Astrocyte of the cerebellum (primary cell): ENCODE results near the gene LOXL3.

ENCODE experiments used
- DNase-seq: peaks from one replicate; pipeline ENCODE4 v3.0.0-alpha.2; 2011; ENCODE audit warnings: low read depth
- H3K4me3 ChIP-seq: 2 replicates; pipeline ENCODE4 v1.5.1; 2011; ENCODE audit warnings: mild to moderate bottlenecking, low read depth, low read length, moderate library complexity
- CTCF ChIP-seq: IDR thresholded peaks from 2 replicates; pipeline ENCODE4 v1.5.1; 2012; ENCODE audit warnings: low read length, low read depth, moderate library complexity, mild to moderate bottlenecking; ENCODE audit errors: missing control alignments
- in situ Hi-C: cut with HindIII; loops from 2 replicates; pipeline ENCODE4 v1.10.0; 2017; ENCODE audit warnings: low sequenced_read_pairs

The LOXL3 gene

GRCh38 chr2:74482801-74483674 is 70.7 kb downstream of the LOXL3 start, which contains the start of the genes CCDC142 and TTC31:
Gene CCDC142 (minus strand): TSS chr2:74482998. CDS start chr2:74482837, 161 bp downstream.
Gene TTC31 (plus strand): TSS chr2:74483081. CDS start chr2:74483096, 15 bp downstream.
- TF ChIP-seq CTCF = peak; percentile 92
- in situ Hi-C loops = no loop called here
- peak; percentile 87 for DNase-seq
- peak within 1 kb of the TSS; percentile 94 for H3K4me3 ChIP-seq
